HCT116 (cell line): Measurements from ENCODE around the gene FERMT3.

Source experiments
- ELF1 ChIP-seq: IDR thresholded peaks from 2 replicates; pipeline ENCODE4 v1.6.1; 2012; ENCODE audit warnings: low read depth, borderline replicate concordance
- EZH2 ChIP-seq: fragments of 200-600 bp; sonication (generic); IDR thresholded peaks from 2 replicates; pipeline ENCODE4 v1.6.1; 2017; ENCODE audit warnings: antibody characterized with exemption, mixed run types
- EZH2phosphoT487 ChIP-seq: fragments of 200-600 bp; IDR thresholded peaks from 2 replicates; pipeline ENCODE4 v1.6.1; 2018; ENCODE audit warnings: antibody characterized with exemption, borderline replicate concordance
- POLR2A ChIP-seq: IDR thresholded peaks from 2 replicates; pipeline ENCODE4 v1.7.0; 2011; ENCODE audit warnings: borderline replicate concordance; ENCODE audit not compliant: insufficient read depth, insufficient read length; ENCODE audit errors: extremely low read depth
- POLR2AphosphoS5 ChIP-seq: IDR thresholded peaks from 2 replicates; pipeline ENCODE4 v1.6.1; 2011; ENCODE audit warnings: mild to moderate bottlenecking, low read depth, low read length, moderate library complexity
- REST ChIP-seq: IDR thresholded peaks from 2 replicates; pipeline ENCODE4 v1.6.1; 2012; ENCODE audit warnings: low read depth
- SP1 ChIP-seq: IDR thresholded peaks from 2 replicates; pipeline ENCODE4 v1.6.1; 2012; ENCODE audit warnings: low read depth
- SRF ChIP-seq: IDR thresholded peaks from 2 replicates; pipeline ENCODE4 v1.6.1; 2012; ENCODE audit warnings: low read depth
- ZNF274 ChIP-seq: fragments of 200-500 bp; sonication (Bioruptor generic); IDR thresholded peaks from 2 replicates; pipeline ENCODE4 v1.6.1; 2014; ENCODE audit warnings: mild to moderate bottlenecking, low read depth, low read length, inconsistent platforms
- TF ChIP-seq, protein P1 (sequence below), 3 experiments: fragments of 200-600 bp in 1 of 3; sonication (generic) in 1 of 3; IDR thresholded peaks in 2 of 3; conservative IDR thresholded peaks in 1 of 3; 2 replicates each; pipeline ENCODE4 v1.5.1; 2012 to 2017; ENCODE audit warnings: low read depth in 2 of 3, low read length in 2 of 3, antibody characterized with exemption in 1 of 3, borderline replicate concordance in 1 of 3, control low read depth in 1 of 3, mild to moderate bottlenecking in 1 of 3, mixed read lengths in 1 of 3, mixed run types in 1 of 3, moderate library complexity in 1 of 3; ENCODE audit not compliant: insufficient read depth in 1 of 3
- TF ChIP-seq, protein P2 (sequence below): IDR thresholded peaks from 2 replicates; pipeline ENCODE4 v1.6.1; 2012

GRCh38 chr11:64185693-64186491 lies 20.6 kb upstream of the FERMT3 start, which contains the start of gene STIP1:
- TF ChIP-seq POLR2AphosphoS5 = peak; percentile 86
- TF ChIP-seq EZH2 = no peak
- no peak for TF ChIP-seq REST
- no peak for TF ChIP-seq ZNF274
- TF ChIP-seq POLR2A = peak; percentile 39
- TF ChIP-seq, protein P1, sequence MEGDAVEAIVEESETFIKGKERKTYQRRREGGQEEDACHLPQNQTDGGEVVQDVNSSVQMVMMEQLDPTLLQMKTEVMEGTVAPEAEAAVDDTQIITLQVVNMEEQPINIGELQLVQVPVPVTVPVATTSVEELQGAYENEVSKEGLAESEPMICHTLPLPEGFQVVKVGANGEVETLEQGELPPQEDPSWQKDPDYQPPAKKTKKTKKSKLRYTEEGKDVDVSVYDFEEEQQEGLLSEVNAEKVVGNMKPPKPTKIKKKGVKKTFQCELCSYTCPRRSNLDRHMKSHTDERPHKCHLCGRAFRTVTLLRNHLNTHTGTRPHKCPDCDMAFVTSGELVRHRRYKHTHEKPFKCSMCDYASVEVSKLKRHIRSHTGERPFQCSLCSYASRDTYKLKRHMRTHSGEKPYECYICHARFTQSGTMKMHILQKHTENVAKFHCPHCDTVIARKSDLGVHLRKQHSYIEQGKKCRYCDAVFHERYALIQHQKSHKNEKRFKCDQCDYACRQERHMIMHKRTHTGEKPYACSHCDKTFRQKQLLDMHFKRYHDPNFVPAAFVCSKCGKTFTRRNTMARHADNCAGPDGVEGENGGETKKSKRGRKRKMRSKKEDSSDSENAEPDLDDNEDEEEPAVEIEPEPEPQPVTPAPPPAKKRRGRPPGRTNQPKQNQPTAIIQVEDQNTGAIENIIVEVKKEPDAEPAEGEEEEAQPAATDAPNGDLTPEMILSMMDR (IDR thresholded peaks at IDR 0.05 in 2 of 3, conservative IDR thresholded peaks at IDR 0.05 in 1 of 3; ENCODE audit: borderline replicate concordance in 1 of 3, insufficient read depth in 1 of 3, low read depth in 2 of 3, low read length in 2 of 3) = peak in 2 of 3 experiments; percentile 15 to 29; a peak in 1 of 6 replicates
- no peak for TF ChIP-seq EZH2phosphoT487
- TF ChIP-seq, protein P2, sequence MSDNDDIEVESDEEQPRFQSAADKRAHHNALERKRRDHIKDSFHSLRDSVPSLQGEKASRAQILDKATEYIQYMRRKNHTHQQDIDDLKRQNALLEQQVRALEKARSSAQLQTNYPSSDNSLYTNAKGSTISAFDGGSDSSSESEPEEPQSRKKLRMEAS = no peak
- no peak for TF ChIP-seq SRF
- no peak for TF ChIP-seq SP1
- no peak for TF ChIP-seq ELF1
